K562 (cell line): ENCODE measurements around the gene RAP1GAP2. TPM values are rescaled to one million over a fixed set of nuclear protein-coding genes. Genes with fewer than 3 reads are reported as not detected.

Source experiments
- ATAC-seq: fragments of 200-7000 bp; cut with Tn5 transposase; 3 replicates; pipeline ENCODE4 v1.9.1; 2020; ENCODE audit warnings: moderate library complexity
- BruUV-seq: library from RNA; stranded (reverse); fragments of 400-500 nt; replicated peaks from 2 replicates; lab custom pipeline; 2021; lab: Mats Ljungman, UMichigan
- CTCF ChIA-PET: fragments of 300-600 bp; formaldehyde crosslinking; extraction: SDS; loops from one replicate; lab custom pipeline; 2021; ENCODE audit warnings: low intra/inter-chr PET ratio; lab: Yijun Ruan, JAX
- POLR2A ChIA-PET: fragments of 300-600, 350-650 bp; sonication (Branson Sonifier 250); formaldehyde crosslinking; extraction: SDS; loops from one replicate; lab custom pipeline; 2021; ENCODE audit warnings: antibody characterized with exemption, inconsistent platforms; lab: Yijun Ruan, JAX
- DNase-seq, 4 experiments: peaks; one replicate each; pipeline versions ENCODE4 v3.0.0 to v3.0.0-alpha.2; 2011 to 2018; ENCODE audit warnings: low spot score in 3 of 4, mixed read lengths in 3 of 4; ENCODE audit errors: extremely low read depth in 1 of 4
- FAIRE-seq: peaks from 2 replicates; lab custom pipeline; 2011; peaks lifted over from hg19 to GRCh38; lab: Jason Lieb, UNC
- H2AFZ ChIP-seq: 2 replicates; pipeline ENCODE4 v1.6.0; 2011; ENCODE audit warnings: low read depth, low read length, control low read depth, inconsistent platforms
- H3K27ac ChIP-seq: fragments of 200-600 bp; 3 replicates; pipeline ENCODE4 v1.8.0; 2011; ENCODE audit warnings: low read depth, mild to moderate bottlenecking, control low read depth, inconsistent platforms, low read length, moderate library complexity, mixed read lengths; ENCODE audit errors: extremely low read depth
- H3K27me3 ChIP-seq, 2 experiments: fragments of 300-600 bp in 1 of 2; 2 replicates in 1 of 2; 3 replicates in 1 of 2; pipeline versions ENCODE4 v1.6.0 to v1.8.0; 2011; ENCODE audit warnings: inconsistent platforms in 2 of 2, low read length in 2 of 2, mild to moderate bottlenecking in 1 of 2, mixed read lengths in 1 of 2, moderate library complexity in 1 of 2; ENCODE audit not compliant: control insufficient read depth in 2 of 2, insufficient read depth in 2 of 2
- H3K36me3 ChIP-seq: fragments of 300-600 bp; 3 replicates; pipeline ENCODE4 v1.8.0; 2011; ENCODE audit warnings: mild to moderate bottlenecking, low read length, inconsistent platforms; ENCODE audit not compliant: control insufficient read depth, insufficient read depth
- H3K4me1 ChIP-seq, 2 experiments: fragments of 200-600 bp in 1 of 2; replicated peaks in 1 of 2; 2 replicates in 1 of 2; 3 replicates in 1 of 2; pipeline versions ENCODE4 v1.5.1 to v1.8.0; 2011; ENCODE audit warnings: inconsistent platforms in 2 of 2, low read length in 2 of 2, mild to moderate bottlenecking in 1 of 2, mixed read lengths in 1 of 2, moderate library complexity in 1 of 2; ENCODE audit not compliant: control insufficient read depth in 2 of 2, insufficient read depth in 2 of 2
- H3K4me2 ChIP-seq: 2 replicates; pipeline ENCODE4 v1.6.1; 2011; ENCODE audit warnings: low read length, control low read depth, inconsistent platforms, mixed read lengths; ENCODE audit not compliant: insufficient read depth
- H3K4me3 ChIP-seq: fragments of 200-600 bp; sonication (generic), shearing (Covaris generic); 2 replicates; pipeline ENCODE4 v1.5.1; 2016; ENCODE audit warnings: control low read depth, inconsistent platforms
- H3K79me2 ChIP-seq: fragments of 200-600 bp; 3 replicates; pipeline ENCODE4 v1.8.0; 2011; ENCODE audit warnings: low read length, inconsistent platforms; ENCODE audit not compliant: control insufficient read depth, insufficient read depth
- H3K9ac ChIP-seq, 2 experiments: 2 replicates each; pipeline versions ENCODE4 v1.6.0 to v1.6.1; 2011; ENCODE audit warnings: low read depth in 2 of 2, low read length in 2 of 2, control low read depth in 1 of 2, inconsistent platforms in 1 of 2, mild to moderate bottlenecking in 1 of 2, mixed read lengths in 1 of 2; ENCODE audit not compliant: insufficient read depth in 1 of 2
- H3K9me1 ChIP-seq: one replicate; pipeline ENCODE4 v1.6.0; 2011; ENCODE audit warnings: inconsistent platforms, mild to moderate bottlenecking, low read length, moderate library complexity; ENCODE audit not compliant: control insufficient read depth, insufficient read depth
- H3K9me3 ChIP-seq: replicated peaks from 2 replicates; pipeline ENCODE4 v1.5.1; 2011; ENCODE audit warnings: low read depth, low read length, inconsistent platforms; ENCODE audit not compliant: control insufficient read depth, insufficient read depth
- H4K20me1 ChIP-seq: replicated peaks from 2 replicates; pipeline ENCODE4 v1.6.1; 2011; ENCODE audit warnings: low read length, inconsistent platforms, mixed read lengths; ENCODE audit not compliant: control insufficient read depth, insufficient read depth
- EWSR1 ChIP-seq: fragments of 450-650 bp; IDR thresholded peaks from 2 replicates; pipeline ENCODE4 v1.6.1; 2018; ENCODE audit warnings: borderline replicate concordance, mild to moderate bottlenecking, low read depth, moderate library complexity; ENCODE audit not compliant: partially characterized antibody
- KAT7 ChIP-seq: sonication (generic); formaldehyde crosslinking; IDR thresholded peaks from 2 replicates; pipeline ENCODE4 v1.8.0; 2022; ENCODE audit warnings: missing genetic modification reagents, mild to moderate bottlenecking, borderline replicate concordance
- KDM4B ChIP-seq, 2 experiments: fragments of 450-650 bp in 1 of 2; sonication (generic) in 1 of 2; IDR thresholded peaks; 2 replicates each; pipeline ENCODE4 v1.6.1; 2016 to 2017; ENCODE audit warnings: borderline replicate concordance in 2 of 2, antibody characterized with exemption in 1 of 2, low read depth in 1 of 2, mild to moderate bottlenecking in 1 of 2
- MEIS2 ChIP-seq: fragments of 450-650 bp; IDR thresholded peaks from 2 replicates; pipeline ENCODE4 v1.6.1; 2014; ENCODE audit warnings: mild to moderate bottlenecking; ENCODE audit not compliant: partially characterized antibody
- MLLT1 ChIP-seq, 2 experiments: fragments of 450-650 bp; IDR thresholded peaks; 2 replicates each; pipeline ENCODE4 v1.6.1; 2016
- NR3C1 ChIP-seq: sonication (generic); formaldehyde crosslinking; IDR thresholded peaks from 2 replicates; pipeline ENCODE4 v1.8.1; 2022; ENCODE audit warnings: missing genetic modification reagents
- SETDB1 ChIP-seq: IDR thresholded peaks from one replicate; pipeline ENCODE4 v1.6.1; 2012; ENCODE audit warnings: low read length, control low read depth, inconsistent platforms
- ZBTB1 ChIP-seq: sonication (generic); formaldehyde crosslinking; IDR thresholded peaks from 2 replicates; pipeline ENCODE4 v1.8.1; 2023; ENCODE audit warnings: missing genetic modification reagents, low read depth, mild to moderate bottlenecking, borderline replicate concordance
- ZNF311 ChIP-seq: fragments of 250-450 bp; sonication (Bioruptor Pico); IDR thresholded peaks from 2 replicates; pipeline ENCODE4 v1.4.0; 2020; ENCODE audit warnings: mild to moderate bottlenecking, moderate library complexity
- ZNF57 ChIP-seq: fragments of 450-650 bp; formaldehyde crosslinking; IDR thresholded peaks from 2 replicates; pipeline ENCODE4 v1.4.0; 2020; ENCODE audit warnings: mild to moderate bottlenecking, moderate library complexity
- ZNF76 ChIP-seq: fragments of 250-450 bp; sonication (Bioruptor Pico); IDR thresholded peaks from 2 replicates; pipeline ENCODE4 v1.4.0; 2020; ENCODE audit warnings: mild to moderate bottlenecking, moderate library complexity, borderline replicate concordance
- whole genome bisulfite sequencing: fragments of 100-300 bp; shearing (Covaris generic); methylation state at CpG from one replicate; pipeline ENCODE4 v1.1.6; 2016; ENCODE audit warnings: low coverage, mixed read lengths; ENCODE audit not compliant: insufficient coverage; ENCODE audit errors: missing lambda C conversion rate; 5-methylcytosine and 5-hydroxymethylcytosine counted together
- in situ Hi-C: fragments of 300-500 bp; cut with MboI; formaldehyde crosslinking; loops from 4 replicates; pipeline ENCODE4 v1.15.0; 2018; ENCODE audit warnings: inconsistent platforms, mixed read lengths
- intact Hi-C: fragments of 100-400 bp; cut with micrococcal nuclease; formaldehyde crosslinking; loops from 2 replicates; pipeline ENCODE4 v1.14.2; 2022
- polyA plus RNA-seq, 8 experiments: library from polyadenylated mRNA; depleted of rRNA in 4 of 8; stranded (reverse) in 5 of 8; unstranded in 3 of 8; fragments of >200 nt; fragmentation: Nextera tagmentation in 2 of 8; fragmentation: Illumina TruSeq in 1 of 8; extraction: Ambion mirVana in 2 of 8; extraction: Trizol in 1 of 8; gene quantifications; 2 replicates each; pipeline versions ENCODE4 v1.2.1 to v1.2.3, GENCODE V29; 2011 to 2014; ENCODE audit warnings: inconsistent platforms in 1 of 8, missing spikeins in 1 of 8
- total RNA-seq, 7 experiments: library from RNA; depleted of rRNA in 6 of 7; stranded (reverse); fragments of >200 nt in 6 of 7; fragmentation: Illumina TruSeq in 2 of 7; extraction: Trizol in 2 of 7; gene quantifications; 2 replicates each; pipeline versions ENCODE4 v1.2.1 to v1.2.3, GENCODE V29; 2011 to 2021; ENCODE audit warnings: low replicate concordance in 1 of 7

The RAP1GAP2 gene
- total and polyA plus RNA-seq, 9 of the 15 experiments (the other 6 are each of a cell fraction or from before 2014, with no cell fraction given), result 0.01 to 1.3 (median 0.42) TPM; not detected in 1

- ATAC-seq (no peak), FAIRE-seq (no peak), DNase-seq (no peak)
- Histone ChIP-seq H3K79me2 (no peaks in the 10 kb centered on the region), H4K20me1 (no peaks in the 10 kb centered on the region), H2AFZ (no peak overlapping the region), H3K4me1 (peaks cover 0 to 9% of the 10 kb centered on the region in 2 experiments; a peak in 1 of 5 replicates), H3K36me3 (no peaks in the 10 kb centered on the region), H3K4me2 (no peak overlapping the region), H3K4me3 (no peak overlapping the region), H3K9ac (no peak overlapping the region), H3K27me3 (peaks cover 3 to 35% of the 10 kb centered on the region in 2 experiments; a peak in 3 of 5 replicates), H3K9me3 (no peaks in the 10 kb centered on the region), H3K9me1 (no peaks in the 10 kb centered on the region), H3K27ac (no peak overlapping the region)
- intact Hi-C loops, result no loop called here
- 0% methylated on average over 6 of the region's 11 CpGs for WGBS
- TF ChIP-seq ZNF76 (CRISPR knock-in tag) (no peak), KDM4B (IDR thresholded peaks at IDR 0.05; ENCODE audit: borderline replicate concordance in 2 of 2, low read depth in 1 of 2) (no peak), ZNF311 (CRISPR knock-in tag) (no peak), ZBTB1 (no peak), KAT7 (no peak), NR3C1 (CRISPR knock-in tag) (no peak), ZNF57 (no peak), MEIS2 (no peak), EWSR1 (no peak), SETDB1 (no peak), MLLT1 (IDR thresholded peaks at IDR 0.05) (no peak)
- ChIA-PET CTCF (no interaction called here), POLR2A (no interaction called here)
- no TSS peak for BruUV-seq
- in situ Hi-C loops, result no loop called here
Measured at GRCh38 chr17:2943981-2944380, 147.7 kb downstream of the RAP1GAP2 start.
